K562 (cell line): ENCODE results near the gene CACNA1C.

ENCODE experiments used
- CEBPG ChIP-seq, 3 experiments: fragments of 200-800 bp in 1 of 3; sonication (Bioruptor generic) in 1 of 3; sonication (generic) in 1 of 3; formaldehyde crosslinking in 1 of 3; IDR thresholded peaks in 2 of 3; conservative IDR thresholded peaks in 1 of 3; 2 replicates each; pipeline versions ENCODE4 v1.6.1 to v1.8.0; 2016 to 2022; ENCODE audit warnings: missing compliant biosample characterization in 2 of 3, missing genetic modification characterization in 2 of 3, mild to moderate bottlenecking in 1 of 3, missing genetic modification reagents in 1 of 3
- EP300 ChIP-seq: IDR thresholded peaks from 2 replicates; pipeline ENCODE4 v1.6.1; 2012; ENCODE audit warnings: low read length, improper control_type of control experiment
- ERF ChIP-seq: fragments of 450-650 bp; formaldehyde crosslinking; IDR thresholded peaks from 2 replicates; pipeline ENCODE4 v1.4.0; 2020; ENCODE audit warnings: mild to moderate bottlenecking, mixed read lengths
- ETS1 ChIP-seq: conservative IDR thresholded peaks from 2 replicates; pipeline ENCODE4 v1.6.1; 2011; ENCODE audit warnings: low read depth, mild to moderate bottlenecking, low read length; ENCODE audit not compliant: control insufficient read depth
- PHB2 ChIP-seq: fragments of 450-650 bp; IDR thresholded peaks from 2 replicates; pipeline ENCODE4 v1.6.1; 2017; ENCODE audit warnings: low read depth
- POLR2A ChIP-seq: fragments of 450-650 bp; conservative IDR thresholded peaks from 2 replicates; pipeline ENCODE4 v1.6.1; 2016
- SRSF9 ChIP-seq: fragments of 200-400 bp; formaldehyde crosslinking; IDR thresholded peaks from 2 replicates; pipeline ENCODE4 v1.6.1; 2017; ENCODE audit warnings: low read depth, low read length, borderline replicate concordance
- TAF7 ChIP-seq: fragments of 450-650 bp; IDR thresholded peaks from 2 replicates; pipeline ENCODE4 v1.6.1; 2016; ENCODE audit warnings: missing genetic modification characterization, missing compliant biosample characterization

DNA sequence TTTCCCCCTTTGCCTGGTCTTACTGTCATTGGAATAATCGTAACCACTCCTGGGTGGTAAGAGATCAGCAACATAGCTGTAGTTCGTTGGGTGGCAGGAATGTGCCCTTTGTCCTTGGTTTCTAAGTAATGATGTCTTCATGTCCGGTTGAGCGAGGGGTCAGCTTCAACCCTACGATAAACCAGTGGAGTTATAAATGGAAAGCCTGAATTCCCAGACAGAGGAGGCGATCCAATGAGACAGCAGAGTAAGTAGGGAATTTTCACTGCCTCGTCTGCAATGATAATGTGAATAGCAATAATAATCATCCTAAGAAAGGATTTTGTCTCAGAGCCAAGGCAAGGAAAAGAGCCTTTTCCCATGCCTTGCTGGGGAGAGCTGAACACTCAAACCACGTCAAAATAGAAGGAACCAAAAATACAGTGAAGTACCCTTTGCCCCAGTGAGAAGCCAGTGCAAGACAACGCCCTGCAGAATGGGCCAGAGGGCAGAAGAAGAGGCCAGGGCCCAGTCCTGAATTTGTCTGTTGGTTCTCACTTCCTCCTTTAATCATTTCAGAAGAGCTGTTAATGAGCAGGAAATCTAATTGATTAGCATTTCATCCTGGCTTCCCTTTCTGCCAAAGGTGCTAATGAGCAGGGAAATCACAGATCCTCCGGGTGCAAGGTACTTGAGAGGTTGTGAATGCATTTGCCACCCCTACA is 330.7 kb downstream of the CACNA1C start:
- TF ChIP-seq PHB2 (no peak), ETS1 (no peak), POLR2A (no peak), TAF7 (tag) (no peak), ERF (CRISPR knock-in tag) (no peak), SRSF9 (no peak), CEBPG (CRISPR knock-in tag; IDR thresholded peaks at IDR 0.05) (no peak), CEBPG (tag; conservative IDR thresholded peaks at IDR 0.05 in 1 of 2, IDR thresholded peaks at IDR 0.05 in 1 of 2) (no peak), EP300 (no peak)
